ENCODE data around the gene DNMT3L.

DNA sequence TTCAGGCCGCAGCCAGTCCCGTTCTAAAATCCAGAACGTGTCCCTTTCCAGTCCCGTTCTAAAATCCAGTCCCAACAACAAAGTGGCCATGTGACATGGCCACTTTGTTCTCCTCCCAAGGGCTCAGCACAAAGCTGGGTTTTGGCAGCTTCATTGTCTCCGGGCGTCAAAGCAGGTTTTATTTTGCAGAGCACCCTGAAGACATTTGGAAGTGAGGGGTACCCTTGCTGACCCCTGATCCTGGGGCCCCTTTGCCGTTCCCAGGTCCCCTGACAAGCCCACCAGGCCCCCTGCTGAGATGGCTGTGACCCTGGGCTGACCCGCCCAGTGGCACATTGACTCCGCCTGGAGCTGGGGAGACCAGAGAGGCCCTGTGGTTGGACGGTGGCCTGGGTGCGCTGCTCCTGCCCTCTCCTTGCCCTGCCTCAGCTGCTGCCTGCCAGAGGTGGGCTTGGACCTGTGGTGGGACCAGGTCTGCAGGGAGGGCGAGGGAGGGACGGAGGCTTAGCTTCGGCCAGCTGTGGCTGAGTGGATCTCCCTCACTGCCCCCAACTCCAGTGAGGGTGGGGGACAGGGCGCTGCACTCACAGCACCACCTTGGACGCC is 42.4 kb upstream of the DNMT3L start:
- TF ChIP-seq POLR2AphosphoS5 (IDR thresholded peaks at IDR 0.05): no peak
- no peak for TF ChIP-seq POLR2A (IDR thresholded peaks at IDR 0.05)
- TF ChIP-seq, protein P1, sequence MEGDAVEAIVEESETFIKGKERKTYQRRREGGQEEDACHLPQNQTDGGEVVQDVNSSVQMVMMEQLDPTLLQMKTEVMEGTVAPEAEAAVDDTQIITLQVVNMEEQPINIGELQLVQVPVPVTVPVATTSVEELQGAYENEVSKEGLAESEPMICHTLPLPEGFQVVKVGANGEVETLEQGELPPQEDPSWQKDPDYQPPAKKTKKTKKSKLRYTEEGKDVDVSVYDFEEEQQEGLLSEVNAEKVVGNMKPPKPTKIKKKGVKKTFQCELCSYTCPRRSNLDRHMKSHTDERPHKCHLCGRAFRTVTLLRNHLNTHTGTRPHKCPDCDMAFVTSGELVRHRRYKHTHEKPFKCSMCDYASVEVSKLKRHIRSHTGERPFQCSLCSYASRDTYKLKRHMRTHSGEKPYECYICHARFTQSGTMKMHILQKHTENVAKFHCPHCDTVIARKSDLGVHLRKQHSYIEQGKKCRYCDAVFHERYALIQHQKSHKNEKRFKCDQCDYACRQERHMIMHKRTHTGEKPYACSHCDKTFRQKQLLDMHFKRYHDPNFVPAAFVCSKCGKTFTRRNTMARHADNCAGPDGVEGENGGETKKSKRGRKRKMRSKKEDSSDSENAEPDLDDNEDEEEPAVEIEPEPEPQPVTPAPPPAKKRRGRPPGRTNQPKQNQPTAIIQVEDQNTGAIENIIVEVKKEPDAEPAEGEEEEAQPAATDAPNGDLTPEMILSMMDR (IDR thresholded peaks at IDR 0.05): no peak
- no peak for TF ChIP-seq EP300 (IDR thresholded peaks at IDR 0.05)
